Memory B cell (primary cell): Measurements from ENCODE around the gene TSHZ3.

Source experiments
- ATAC-seq: fragments of 150-1000 bp; cut with Tn5 transposase; 2 replicates; pipeline ENCODE4 v1.10.0; 2021; ENCODE audit warnings: low read depth, mild to moderate bottlenecking, moderate library complexity
- DNase-seq, 2 donors: peaks; one replicate each; pipeline ENCODE4 v3.0.0; 2022; ENCODE audit warnings: low spot score in 2 of 2
- H3K27ac Mint-ChIP-seq: one replicate; pipeline ENCODE4 v1.8.0; 2022; ENCODE audit warnings: mild to moderate bottlenecking, moderate library complexity, mixed read lengths
- H3K27me3 Mint-ChIP-seq: one replicate; pipeline ENCODE4 v1.8.0; 2022; ENCODE audit warnings: mixed read lengths
- H3K36me3 Mint-ChIP-seq: one replicate; pipeline ENCODE4 v1.8.0; 2022; ENCODE audit warnings: mild to moderate bottlenecking, mixed read lengths
- H3K4me1 Mint-ChIP-seq: one replicate; pipeline ENCODE4 v1.8.0; 2022; ENCODE audit warnings: mixed read lengths
- H3K4me3 Mint-ChIP-seq: one replicate; pipeline ENCODE4 v1.8.0; 2022; ENCODE audit warnings: mild to moderate bottlenecking, moderate library complexity, mixed read lengths
- H3K9me3 Mint-ChIP-seq: one replicate; pipeline ENCODE4 v1.8.0; 2022; ENCODE audit warnings: mixed read lengths

The TSHZ3 gene

GRCh38 chr19:31350033-31350692 lies 927 bp upstream of the TSHZ3 start:
- no peak for DNase-seq
- H3K27ac Mint-ChIP-seq = no peak overlapping the region
- ATAC-seq = no peak
- peak overlapping the region; percentile 29 for H3K4me3 Mint-ChIP-seq
- peaks cover 26% of the 10 kb centered on the region for H3K27me3 Mint-ChIP-seq
- peaks cover 3% of the 10 kb centered on the region for H3K4me1 Mint-ChIP-seq
- peaks cover 2% of the 10 kb centered on the region for H3K9me3 Mint-ChIP-seq
- H3K36me3 Mint-ChIP-seq = peaks cover 2% of the 10 kb centered on the region

- no peak for DNase-seq
- no peak overlapping the region for H3K27ac Mint-ChIP-seq
- ATAC-seq = no peak
- peak overlapping the region; percentile 70 for H3K4me3 Mint-ChIP-seq
- H3K4me1 Mint-ChIP-seq = peaks cover 3% of the 10 kb centered on the region
- H3K36me3 Mint-ChIP-seq = peaks cover 2% of the 10 kb centered on the region
- peaks cover 20% of the 10 kb centered on the region for H3K27me3 Mint-ChIP-seq
- H3K9me3 Mint-ChIP-seq = peaks cover 2% of the 10 kb centered on the region
Observed at GRCh38 chr19:31348481-31349159, 616 bp downstream of the TSHZ3 start.

- Mint-ChIP-seq H3K36me3 (peaks cover 2% of the 10 kb centered on the region), H3K4me1 (peaks cover 3% of the 10 kb centered on the region), H3K9me3 (peaks cover 2% of the 10 kb centered on the region), H3K4me3 (peak overlapping the region; percentile 70), H3K27me3 (peaks cover 18% of the 10 kb centered on the region), H3K27ac (no peak overlapping the region)
- ATAC-seq (no peak), DNase-seq (no peak)
Observed at GRCh38 chr19:31347828-31348392, 1.3 kb downstream of the TSHZ3 start.

- no peak overlapping the region for H3K4me3 Mint-ChIP-seq
- H3K9me3 Mint-ChIP-seq = peaks cover 2% of the 10 kb centered on the region
- no peak overlapping the region for H3K27ac Mint-ChIP-seq
- DNase-seq = no peak
- H3K4me1 Mint-ChIP-seq = peaks cover 3% of the 10 kb centered on the region
- ATAC-seq = no peak
- peaks cover 2% of the 10 kb centered on the region for H3K36me3 Mint-ChIP-seq
- peaks cover 15% of the 10 kb centered on the region for H3K27me3 Mint-ChIP-seq
Observed at GRCh38 chr19:31347354-31347753, 1.9 kb downstream of the TSHZ3 start.

- peaks cover 3% of the 10 kb centered on the region for H3K4me1 Mint-ChIP-seq
- peaks cover 2% of the 10 kb centered on the region for H3K36me3 Mint-ChIP-seq
- DNase-seq (no peak), ATAC-seq (no peak)
- peaks cover 10% of the 10 kb centered on the region for H3K27me3 Mint-ChIP-seq
- H3K27ac Mint-ChIP-seq = no peak overlapping the region
- no peak overlapping the region for H3K4me3 Mint-ChIP-seq
- H3K9me3 Mint-ChIP-seq = peaks cover 4% of the 10 kb centered on the region
Observed at GRCh38 chr19:31346184-31347059, 2.8 kb downstream of the TSHZ3 start.

- Mint-ChIP-seq H3K4me1 (peaks cover 5% of the 10 kb centered on the region), H3K27me3 (peaks cover 10% of the 10 kb centered on the region), H3K36me3 (no peaks in the 10 kb centered on the region), H3K9me3 (peaks cover 2% of the 10 kb centered on the region), H3K4me3 (no peak overlapping the region), H3K27ac (no peak overlapping the region)
- ATAC-seq = no peak
- no peak for DNase-seq
Observed at GRCh38 chr19:31344403-31344802, 4.8 kb downstream of the TSHZ3 start.

- no peak overlapping the region for H3K4me3 Mint-ChIP-seq
- peaks cover 4% of the 10 kb centered on the region for H3K9me3 Mint-ChIP-seq
- peaks cover 6% of the 10 kb centered on the region for H3K4me1 Mint-ChIP-seq
- peaks cover 9% of the 10 kb centered on the region for H3K27me3 Mint-ChIP-seq
- no peak for ATAC-seq
- DNase-seq = no peak
- no peak overlapping the region for H3K27ac Mint-ChIP-seq
- no peaks in the 10 kb centered on the region for H3K36me3 Mint-ChIP-seq
Observed at GRCh38 chr19:31342926-31343325, 6.3 kb downstream of the TSHZ3 start.

- DNase-seq = no peak
Observed at GRCh38 chr19:31340042-31341025, 8.9 kb downstream of the TSHZ3 start.

GRCh38 chr19:31339411-31339810 lies 9.8 kb downstream of the TSHZ3 start:
- H3K4me3 Mint-ChIP-seq = no peak overlapping the region
- no peak for DNase-seq
- H3K27me3 Mint-ChIP-seq = peaks cover 8% of the 10 kb centered on the region
- H3K27ac Mint-ChIP-seq = no peak overlapping the region
- H3K36me3 Mint-ChIP-seq = no peaks in the 10 kb centered on the region
- peaks cover 6% of the 10 kb centered on the region for H3K4me1 Mint-ChIP-seq
- ATAC-seq = no peak
- H3K9me3 Mint-ChIP-seq = peaks cover 4% of the 10 kb centered on the region

More at GRCh38 chr19:31340042-31341025, 8.9 kb downstream of the TSHZ3 start:
- Mint-ChIP-seq H3K36me3 (no peaks in the 10 kb centered on the region), H3K27me3 (peaks cover 8% of the 10 kb centered on the region), H3K4me1 (peaks cover 6% of the 10 kb centered on the region), H3K4me3 (no peak overlapping the region), H3K27ac (no peak overlapping the region), H3K9me3 (peaks cover 4% of the 10 kb centered on the region)
- ATAC-seq = no peak

- H3K4me1 Mint-ChIP-seq = peaks cover 6% of the 10 kb centered on the region
- H3K27ac Mint-ChIP-seq = no peak overlapping the region
- DNase-seq = no peak
- no peak overlapping the region for H3K4me3 Mint-ChIP-seq
- no peak for ATAC-seq
- H3K27me3 Mint-ChIP-seq = peaks cover 8% of the 10 kb centered on the region
- peaks cover 4% of the 10 kb centered on the region for H3K9me3 Mint-ChIP-seq
- no peaks in the 10 kb centered on the region for H3K36me3 Mint-ChIP-seq
Observed at GRCh38 chr19:31338069-31338776, 11.0 kb downstream of the TSHZ3 start.

- Mint-ChIP-seq H3K4me3 (no peak overlapping the region), H3K9me3 (peaks cover 4% of the 10 kb centered on the region), H3K4me1 (peaks cover 6% of the 10 kb centered on the region), H3K27ac (no peak overlapping the region), H3K27me3 (peaks cover 8% of the 10 kb centered on the region), H3K36me3 (no peaks in the 10 kb centered on the region)
- no peak for DNase-seq
- ATAC-seq = no peak
Observed at GRCh38 chr19:31337008-31337914, 12.0 kb downstream of the TSHZ3 start.

GRCh38 chr19:31335716-31336115 lies 13.5 kb downstream of the TSHZ3 start:
- H3K4me3 Mint-ChIP-seq = no peak overlapping the region
- peaks cover 6% of the 10 kb centered on the region for H3K27me3 Mint-ChIP-seq
- H3K27ac Mint-ChIP-seq = no peak overlapping the region
- no peak for ATAC-seq
- no peaks in the 10 kb centered on the region for H3K36me3 Mint-ChIP-seq
- DNase-seq = no peak
- peaks cover 4% of the 10 kb centered on the region for H3K9me3 Mint-ChIP-seq
- peaks cover 4% of the 10 kb centered on the region for H3K4me1 Mint-ChIP-seq
